Liver (tissue), 9 donors: ENCODE measurements around the gene ITPKB. TPM values are rescaled to one million over a fixed set of nuclear protein-coding genes. Genes with fewer than 3 reads are reported as not detected.

Experiments
- DNase-seq: peaks from one replicate; pipeline ENCODE4 v3.0.0-alpha.2; 2017; ENCODE audit warnings: low spot score
- H3K27ac ChIP-seq, 2 donors: one replicate each; pipeline ENCODE4 v1.7.0; 2013; ENCODE audit warnings: inconsistent platforms in 2 of 2, low read length in 2 of 2, control low read depth in 1 of 2, low read depth in 1 of 2, mild to moderate bottlenecking in 1 of 2
- H3K27me3 ChIP-seq, 4 donors: one replicate each; pipeline versions ENCODE4 v1.6.1 to v1.7.0; 2013; ENCODE audit warnings: low read length in 3 of 4, inconsistent platforms in 1 of 4, mild to moderate bottlenecking in 1 of 4, moderate library complexity in 1 of 4; ENCODE audit not compliant: control insufficient read depth in 4 of 4, insufficient read depth in 4 of 4
- H3K36me3 ChIP-seq, 4 donors: one replicate each; pipeline versions ENCODE4 v1.6.1 to v1.7.0; 2013; ENCODE audit warnings: low read length in 3 of 4, mild to moderate bottlenecking in 3 of 4, low read depth in 1 of 4, moderate library complexity in 1 of 4; ENCODE audit not compliant: control insufficient read depth in 4 of 4, insufficient read depth in 3 of 4
- H3K4me1 ChIP-seq, 4 donors: one replicate each; pipeline versions ENCODE4 v1.6.1 to v1.7.0; 2013; ENCODE audit warnings: low read length in 3 of 4, mild to moderate bottlenecking in 3 of 4, moderate library complexity in 1 of 4; ENCODE audit not compliant: control insufficient read depth in 4 of 4, insufficient read depth in 4 of 4
- H3K4me3 ChIP-seq, 3 donors: one replicate each; pipeline versions ENCODE4 v1.6.1 to v1.7.0; 2013; ENCODE audit warnings: low read length in 3 of 3, control low read depth in 1 of 3, low read depth in 1 of 3, mild to moderate bottlenecking in 1 of 3
- H3K9ac ChIP-seq, 2 donors: one replicate each; pipeline ENCODE4 v1.7.0; 2013; ENCODE audit warnings: low read length in 2 of 2, mild to moderate bottlenecking in 2 of 2, moderate library complexity in 2 of 2, control low read depth in 1 of 2, low read depth in 1 of 2
- H3K9me3 ChIP-seq, 4 donors: one replicate each; pipeline versions ENCODE4 v1.6.1 to v1.7.0; 2013; ENCODE audit warnings: low read length in 3 of 4; ENCODE audit not compliant: control insufficient read depth in 4 of 4
- ATF3 ChIP-seq: IDR thresholded peaks from 2 replicates; pipeline ENCODE4 v1.6.1; 2016; ENCODE audit warnings: antibody characterized with exemption
- CTCF ChIP-seq: fragments of 150-350 bp; IDR thresholded peaks from 2 replicates; pipeline ENCODE4 v1.5.1; 2017; ENCODE audit warnings: improper control_type of control experiment, low read depth, low read length; ENCODE audit not compliant: missing input control
- FOXA1 ChIP-seq: IDR thresholded peaks from 2 replicates; pipeline ENCODE4 v1.6.1; 2016; ENCODE audit warnings: antibody characterized with exemption
- FOXA2 ChIP-seq: IDR thresholded peaks from 2 replicates; pipeline ENCODE4 v1.6.1; 2016; ENCODE audit warnings: antibody characterized with exemption
- NR2F2 ChIP-seq: IDR thresholded peaks from 2 replicates; pipeline ENCODE4 v1.6.1; 2016; ENCODE audit warnings: antibody characterized with exemption
- RAD21 ChIP-seq, 2 donors: IDR thresholded peaks; 2 replicates each; pipeline ENCODE4 v1.6.1; 2016; ENCODE audit warnings: antibody characterized with exemption in 2 of 2, mild to moderate bottlenecking in 2 of 2
- REST ChIP-seq: IDR thresholded peaks from 2 replicates; pipeline ENCODE4 v1.6.1; 2016; ENCODE audit warnings: antibody characterized with exemption, mild to moderate bottlenecking
- RXRA ChIP-seq, 2 donors: IDR thresholded peaks; 2 replicates each; pipeline ENCODE4 v1.6.1; 2017 to 2018; ENCODE audit warnings: antibody characterized with exemption in 2 of 2, mild to moderate bottlenecking in 1 of 2
- SP1 ChIP-seq: IDR thresholded peaks from 2 replicates; pipeline ENCODE4 v1.6.1; 2018; ENCODE audit warnings: antibody characterized with exemption, mild to moderate bottlenecking
- TAF1 ChIP-seq: conservative IDR thresholded peaks from 2 replicates; pipeline ENCODE4 v1.6.1; 2016; ENCODE audit warnings: antibody characterized with exemption, mild to moderate bottlenecking
- YY1 ChIP-seq: IDR thresholded peaks from 2 replicates; pipeline ENCODE4 v1.6.1; 2016; ENCODE audit warnings: antibody characterized with exemption, mild to moderate bottlenecking
- WGBS: extraction: QIAGEN DNeasy Blood & Tissue Kit; methylation state at CpG from one replicate; pipeline ENCODE4 v1.1.7; 2013; 5-methylcytosine and 5-hydroxymethylcytosine counted together
- polyA plus RNA-seq, 2 donors: library from polyadenylated mRNA; stranded (reverse) in 1 of 2; unstranded in 1 of 2; fragments of 200-250 nt in 1 of 2; fragments of >200 nt in 1 of 2; fragmentation: Nextera tagmentation in 1 of 2; extraction: Ambion mirVana in 1 of 2; gene quantifications; one replicate each; pipeline versions ENCODE4 v1.2.1 to v1.2.3, GENCODE V29; 2013 to 2015
- total RNA-seq, 2 donors: library from RNA; depleted of rRNA; stranded (reverse); fragments of >200 nt; gene quantifications; one replicate each; pipeline ENCODE4 v1.2.3, GENCODE V29; 2014
- TF ChIP-seq, protein P1 (sequence below): IDR thresholded peaks from 2 replicates; pipeline ENCODE4 v1.6.1; 2016; ENCODE audit warnings: antibody characterized with exemption
- donor health status: healthy.
- donor health status: healthy.
- donor health status: healthy.
- donor health status: healthy.
- donor health status: healthy.

The ITPKB gene
- total and polyA plus RNA-seq, 4 donors, result 0.61 to 5.8 (median 3.7) TPM

- 89% methylated on average over 7 of the region's 7 CpGs for WGBS
- TF ChIP-seq, protein P1, sequence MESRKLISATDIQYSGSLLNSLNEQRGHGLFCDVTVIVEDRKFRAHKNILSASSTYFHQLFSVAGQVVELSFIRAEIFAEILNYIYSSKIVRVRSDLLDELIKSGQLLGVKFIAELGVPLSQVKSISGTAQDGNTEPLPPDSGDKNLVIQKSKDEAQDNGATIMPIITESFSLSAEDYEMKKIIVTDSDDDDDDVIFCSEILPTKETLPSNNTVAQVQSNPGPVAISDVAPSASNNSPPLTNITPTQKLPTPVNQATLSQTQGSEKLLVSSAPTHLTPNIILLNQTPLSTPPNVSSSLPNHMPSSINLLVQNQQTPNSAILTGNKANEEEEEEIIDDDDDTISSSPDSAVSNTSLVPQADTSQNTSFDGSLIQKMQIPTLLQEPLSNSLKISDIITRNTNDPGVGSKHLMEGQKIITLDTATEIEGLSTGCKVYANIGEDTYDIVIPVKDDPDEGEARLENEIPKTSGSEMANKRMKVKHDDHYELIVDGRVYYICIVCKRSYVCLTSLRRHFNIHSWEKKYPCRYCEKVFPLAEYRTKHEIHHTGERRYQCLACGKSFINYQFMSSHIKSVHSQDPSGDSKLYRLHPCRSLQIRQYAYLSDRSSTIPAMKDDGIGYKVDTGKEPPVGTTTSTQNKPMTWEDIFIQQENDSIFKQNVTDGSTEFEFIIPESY, result no peak
- TF ChIP-seq FOXA2, result no peak
- no peak for TF ChIP-seq FOXA1
- no peak for TF ChIP-seq SP1
- TF ChIP-seq TAF1, result no peak
- TF ChIP-seq YY1, result no peak
- TF ChIP-seq CTCF, result no peak
- TF ChIP-seq RAD21 (IDR thresholded peaks at IDR 0.05), result no peak
- no peak for TF ChIP-seq NR2F2
Observed at GRCh38 chr1:226670073-226670472, 69.0 kb downstream of the ITPKB start.

DNA sequence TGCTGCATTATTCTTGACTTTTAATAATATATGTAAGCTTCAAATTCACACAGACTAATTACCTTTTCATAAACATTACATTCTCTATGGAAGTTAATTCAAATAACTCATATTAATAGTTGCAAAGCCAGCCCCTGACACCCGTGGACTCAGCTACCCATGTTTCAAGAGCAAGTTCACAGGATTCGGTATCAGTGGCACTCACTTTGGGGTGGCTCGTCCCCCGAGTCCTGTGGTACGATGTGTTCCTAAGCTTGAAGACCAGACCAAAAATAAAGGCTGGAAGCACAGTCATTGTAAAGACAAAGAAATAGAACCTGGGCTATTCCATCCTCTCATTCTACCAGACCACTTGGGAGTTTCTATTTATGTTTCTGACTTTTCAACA, 70.9 kb downstream of the ITPKB start:
- no peak overlapping the region for H3K27ac ChIP-seq
- no peak overlapping the region for H3K9ac ChIP-seq
- TF ChIP-seq ATF3, result no peak
- no peak for TF ChIP-seq FOXA2
- TF ChIP-seq, protein P1, result no peak
- no peak for TF ChIP-seq RXRA (IDR thresholded peaks at IDR 0.05)
- TF ChIP-seq REST, result no peak
- H3K4me1 ChIP-seq, result peaks cover 0 to 5% (median 0%) of the 10 kb centered on the region in 4 donors
- H3K9me3 ChIP-seq, result no peaks in the 10 kb centered on the region
- H3K36me3 ChIP-seq, result no peaks in the 10 kb centered on the region
- no peaks in the 10 kb centered on the region for H3K27me3 ChIP-seq
- WGBS, result 89% methylated on average over 5 of the region's 5 CpGs
- no peak overlapping the region for H3K4me3 ChIP-seq
- DNase-seq, result no peak

More at GRCh38 chr1:226670073-226670472, 69.0 kb downstream of the ITPKB start:
- H3K9me3 ChIP-seq, result no peaks in the 10 kb centered on the region
- no peaks in the 10 kb centered on the region for H3K27me3 ChIP-seq
- no peak overlapping the region for H3K27ac ChIP-seq
- no peak overlapping the region for H3K4me3 ChIP-seq
- no peaks in the 10 kb centered on the region for H3K36me3 ChIP-seq
- H3K9ac ChIP-seq, result no peak overlapping the region
- no peak for DNase-seq
- H3K4me1 ChIP-seq, result no peaks in the 10 kb centered on the region
